ENCODE data around the gene TAPBPL.
"Not testable (repeated sequence)": the region's sequence is repeated elsewhere in the genome, so short reads cannot be mapped to it uniquely, and the experiment has no call there.

TAPBPL gene

DNA sequence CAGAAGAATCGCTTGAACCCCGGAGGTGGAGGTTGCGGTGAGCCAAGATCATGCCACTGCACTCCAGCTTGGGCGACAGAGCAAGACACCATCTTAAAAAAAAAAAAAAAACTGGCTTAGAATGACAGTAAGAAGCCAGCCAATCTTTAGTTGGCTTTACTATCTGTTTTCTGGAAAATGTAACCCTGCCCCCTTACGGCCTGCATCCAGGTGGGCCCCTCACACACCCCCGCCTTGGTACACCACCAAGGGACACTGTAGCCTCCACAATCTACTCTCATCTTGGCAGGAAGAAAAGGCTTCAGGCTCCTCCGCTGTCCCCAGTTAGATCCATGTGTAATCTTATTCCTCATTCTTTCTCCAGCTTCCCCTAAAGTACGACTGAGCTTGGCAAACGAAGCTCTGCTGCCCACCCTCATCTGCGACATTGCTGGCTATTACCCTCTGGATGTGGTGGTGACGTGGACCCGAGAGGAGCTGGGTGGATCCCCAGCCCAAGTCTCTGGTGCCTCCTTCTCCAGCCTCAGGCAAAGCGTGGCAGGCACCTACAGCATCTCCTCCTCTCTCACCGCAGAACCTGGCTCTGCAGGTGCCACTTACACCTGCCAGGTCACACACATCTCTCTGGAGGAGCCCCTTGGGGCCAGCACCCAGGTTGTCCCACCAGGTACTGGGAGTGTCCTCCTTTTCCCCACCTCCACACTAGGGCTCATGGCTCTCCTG lies 6.6 kb downstream of the TAPBPL start:
- H3K4me3 ChIP-seq (ENCODE audit: low read length): no peak overlapping the region
- peaks cover 18% of the 10 kb centered on the region for H3K36me3 ChIP-seq (ENCODE audit: control insufficient read depth, low read depth, low read length)
- H3K9ac ChIP-seq (ENCODE audit: low read length): no peak overlapping the region
- no peaks in the 10 kb centered on the region for H3K27me3 ChIP-seq (ENCODE audit: control insufficient read depth, insufficient read depth, low read length)
- H3K27ac ChIP-seq (ENCODE audit: low read length): no peak overlapping the region
- H3K4me1 ChIP-seq (ENCODE audit: control insufficient read depth, low read depth, low read length): no peaks in the 10 kb centered on the region
- H3K9me3 ChIP-seq (ENCODE audit: control insufficient read depth, low read depth, low read length): no peaks in the 10 kb centered on the region

DNA sequence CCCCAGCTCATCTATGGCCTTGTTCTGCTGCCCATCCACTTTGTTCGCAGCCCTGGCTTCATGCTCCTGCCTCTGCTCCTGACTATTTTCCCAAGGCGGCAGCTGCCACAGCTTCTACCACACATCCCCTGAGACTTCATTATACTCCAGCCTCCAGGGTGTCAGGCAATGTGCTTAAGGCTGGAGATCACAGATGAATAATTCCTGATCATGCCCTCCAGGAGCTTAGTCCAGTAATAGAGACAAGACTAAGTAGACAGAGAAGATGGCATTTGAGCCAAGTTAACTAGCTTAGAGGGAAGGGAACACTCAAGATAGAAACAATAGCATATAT lies 7.1 kb downstream of the TAPBPL start:
- no peaks in the 10 kb centered on the region for H3K9me3 ChIP-seq (ENCODE audit: control insufficient read depth, low read depth, low read length)
- no peak overlapping the region for H3K4me3 ChIP-seq (ENCODE audit: low read length)
- no peaks in the 10 kb centered on the region for H3K27me3 ChIP-seq (ENCODE audit: control insufficient read depth, insufficient read depth, low read length)
- no peaks in the 10 kb centered on the region for H3K4me1 ChIP-seq (ENCODE audit: control insufficient read depth, low read depth, low read length)
- peaks cover 22% of the 10 kb centered on the region for H3K36me3 ChIP-seq (ENCODE audit: control insufficient read depth, low read depth, low read length)
- H3K9ac ChIP-seq (ENCODE audit: low read length): no peak overlapping the region
- no peak overlapping the region for H3K27ac ChIP-seq (ENCODE audit: low read length)

DNA sequence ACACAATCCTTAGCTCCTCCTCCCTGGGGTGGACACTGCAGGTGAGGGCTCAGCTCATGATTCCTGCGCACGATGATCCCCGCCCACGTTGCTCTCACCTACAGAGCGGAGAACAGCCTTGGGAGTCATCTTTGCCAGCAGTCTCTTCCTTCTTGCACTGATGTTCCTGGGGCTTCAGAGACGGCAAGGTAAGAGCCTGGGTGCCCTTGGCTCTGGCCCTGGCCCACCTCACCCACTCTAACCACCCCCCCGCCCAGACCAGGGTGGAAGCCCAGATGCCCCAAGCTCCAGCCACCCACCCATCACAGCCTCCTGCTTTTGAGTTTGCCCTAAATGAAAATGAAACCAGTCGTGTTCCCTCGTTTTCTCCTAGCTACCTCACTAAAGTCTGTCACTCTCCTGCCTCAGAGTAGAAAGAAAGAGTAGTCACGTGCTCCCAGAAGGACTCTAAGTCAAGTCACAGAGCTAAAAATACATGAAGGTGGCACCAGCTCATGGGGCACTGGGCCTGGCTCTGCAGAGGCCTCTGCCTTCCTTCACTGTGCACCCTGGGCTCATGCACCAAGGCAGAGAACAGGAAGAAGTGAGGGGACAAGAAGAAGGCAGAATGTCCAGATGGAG lies 9.0 kb downstream of the TAPBPL start:
- Histone ChIP-seq H3K27ac (ENCODE audit: low read length) (no peak overlapping the region), H3K4me3 (ENCODE audit: low read length) (no peak overlapping the region), H3K9me3 (ENCODE audit: control insufficient read depth, low read depth, low read length) (no peaks in the 10 kb centered on the region), H3K9ac (ENCODE audit: low read length) (no peak overlapping the region), H3K36me3 (ENCODE audit: control insufficient read depth, low read depth, low read length) (peaks cover 32% of the 10 kb centered on the region), H3K4me1 (ENCODE audit: control insufficient read depth, low read depth, low read length) (no peaks in the 10 kb centered on the region), H3K27me3 (ENCODE audit: control insufficient read depth, insufficient read depth, low read length) (no peaks in the 10 kb centered on the region)

DNA sequence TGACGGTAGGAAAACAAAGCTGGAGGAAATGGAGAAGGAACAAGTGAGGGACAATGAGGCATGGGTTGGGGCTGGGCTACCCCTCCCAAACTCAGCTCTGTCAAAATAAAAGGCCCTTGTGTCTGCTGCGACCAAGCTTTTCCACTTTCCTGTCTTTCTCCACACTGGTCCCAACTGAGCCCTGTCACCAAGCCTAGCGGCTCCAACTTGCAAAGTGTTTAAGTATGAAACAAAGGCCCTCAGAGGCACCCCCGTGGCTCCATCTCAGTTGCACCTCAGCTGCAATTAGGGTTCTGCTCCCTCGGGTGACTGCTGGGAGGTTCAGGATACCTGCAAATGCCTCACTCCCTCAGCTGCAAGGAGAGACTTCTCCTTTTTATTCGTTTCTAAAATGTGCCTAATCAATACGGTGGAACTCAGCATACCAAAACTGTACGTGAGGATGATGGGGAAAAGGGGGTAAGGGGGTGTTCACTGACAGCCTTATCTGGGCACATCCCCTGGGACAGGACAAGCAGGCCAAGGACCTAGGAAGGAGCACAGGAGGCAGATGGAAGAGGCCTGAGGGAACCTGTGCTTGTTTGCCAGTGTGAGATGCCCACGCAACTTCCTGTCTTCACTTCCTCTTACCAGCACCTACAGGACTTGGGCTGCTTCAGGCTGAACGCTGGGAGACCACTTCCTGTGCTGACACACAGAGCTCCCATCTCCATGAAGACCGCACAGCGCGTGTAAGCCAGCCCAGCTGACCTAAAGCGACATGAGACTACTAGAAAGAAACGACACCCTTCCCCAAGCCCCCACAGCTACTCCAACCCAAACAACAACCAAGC lies 9.8 kb downstream of the TAPBPL start:
- H3K4me3 ChIP-seq (ENCODE audit: low read length): no peak overlapping the region
- no peaks in the 10 kb centered on the region for H3K27me3 ChIP-seq (ENCODE audit: control insufficient read depth, insufficient read depth, low read length)
- H3K9ac ChIP-seq (ENCODE audit: low read length): no peak overlapping the region
- H3K36me3 ChIP-seq (ENCODE audit: control insufficient read depth, low read depth, low read length): peaks cover 32% of the 10 kb centered on the region
- no peaks in the 10 kb centered on the region for H3K4me1 ChIP-seq (ENCODE audit: control insufficient read depth, low read depth, low read length)
- no peak overlapping the region for H3K27ac ChIP-seq (ENCODE audit: low read length)
- no peaks in the 10 kb centered on the region for H3K9me3 ChIP-seq (ENCODE audit: control insufficient read depth, low read depth, low read length)

GRCh38 chr12:6462234-6462995 lies 10.6 kb downstream of the TAPBPL start:
- H3K9ac ChIP-seq (ENCODE audit: low read length): no peak overlapping the region
- no peaks in the 10 kb centered on the region for H3K4me1 ChIP-seq (ENCODE audit: control insufficient read depth, low read depth, low read length)
- H3K9me3 ChIP-seq (ENCODE audit: control insufficient read depth, low read depth, low read length): no peaks in the 10 kb centered on the region
- H3K27ac ChIP-seq (ENCODE audit: low read length): no peak overlapping the region
- peaks cover 32% of the 10 kb centered on the region for H3K36me3 ChIP-seq (ENCODE audit: control insufficient read depth, low read depth, low read length)
- H3K4me3 ChIP-seq (ENCODE audit: low read length): no peak overlapping the region
- no peaks in the 10 kb centered on the region for H3K27me3 ChIP-seq (ENCODE audit: control insufficient read depth, insufficient read depth, low read length)

GRCh38 chr12:6463216-6463615 lies 11.4 kb downstream of the TAPBPL start:
- Histone ChIP-seq H3K36me3 (ENCODE audit: control insufficient read depth, low read depth, low read length) (peaks cover 32% of the 10 kb centered on the region), H3K27ac (ENCODE audit: low read length) (no peak overlapping the region), H3K27me3 (ENCODE audit: control insufficient read depth, insufficient read depth, low read length) (no peaks in the 10 kb centered on the region), H3K9ac (ENCODE audit: low read length) (no peak overlapping the region), H3K9me3 (ENCODE audit: control insufficient read depth, low read depth, low read length) (no peaks in the 10 kb centered on the region), H3K4me1 (ENCODE audit: control insufficient read depth, low read depth, low read length) (no peaks in the 10 kb centered on the region), H3K4me3 (ENCODE audit: low read length) (no peak overlapping the region)

GRCh38 chr12:6463858-6464257 lies 12.0 kb downstream of the TAPBPL start:
- H3K27me3 ChIP-seq (ENCODE audit: control insufficient read depth, insufficient read depth, low read length): no peaks in the 10 kb centered on the region
- H3K27ac ChIP-seq (ENCODE audit: low read length): no peak overlapping the region
- no peak overlapping the region for H3K9ac ChIP-seq (ENCODE audit: low read length)
- no peaks in the 10 kb centered on the region for H3K4me1 ChIP-seq (ENCODE audit: control insufficient read depth, low read depth, low read length)
- H3K36me3 ChIP-seq (ENCODE audit: control insufficient read depth, low read depth, low read length): peaks cover 32% of the 10 kb centered on the region
- H3K9me3 ChIP-seq (ENCODE audit: control insufficient read depth, low read depth, low read length): no peaks in the 10 kb centered on the region
- H3K4me3 ChIP-seq (ENCODE audit: low read length): no peak overlapping the region

DNA sequence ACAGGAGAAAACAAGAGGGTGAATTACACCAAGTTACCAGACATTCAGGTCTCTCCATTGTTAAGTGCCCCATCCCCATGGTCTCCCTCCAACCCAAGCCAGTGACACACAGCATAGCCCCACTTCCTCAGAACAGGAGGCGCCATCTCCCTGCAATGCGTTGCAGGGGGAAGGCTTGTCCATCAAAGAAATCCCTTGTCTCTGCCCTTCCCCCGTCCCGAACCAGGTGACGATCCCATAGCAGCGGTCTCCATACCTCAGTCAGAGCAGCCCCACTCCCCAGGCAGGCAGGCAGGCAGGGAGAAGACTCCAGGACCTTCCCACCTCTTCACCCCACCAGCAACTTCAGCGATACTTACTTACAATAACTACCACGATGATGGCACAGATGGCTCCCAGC lies 12.7 kb downstream of the TAPBPL start:
- Histone ChIP-seq H3K27ac (ENCODE audit: low read length) (no peak overlapping the region), H3K9ac (ENCODE audit: low read length) (no peak overlapping the region), H3K36me3 (ENCODE audit: control insufficient read depth, low read depth, low read length) (peaks cover 32% of the 10 kb centered on the region), H3K4me3 (ENCODE audit: low read length) (no peak overlapping the region), H3K27me3 (ENCODE audit: control insufficient read depth, insufficient read depth, low read length) (no peaks in the 10 kb centered on the region), H3K4me1 (ENCODE audit: control insufficient read depth, low read depth, low read length) (peaks cover under 1% of the 10 kb centered on the region), H3K9me3 (ENCODE audit: control insufficient read depth, low read depth, low read length) (no peaks in the 10 kb centered on the region)

- Histone ChIP-seq H3K4me1 (ENCODE audit: control insufficient read depth, low read depth, low read length) (peaks cover 5% of the 10 kb centered on the region), H3K36me3 (ENCODE audit: control insufficient read depth, low read depth, low read length) (peaks cover 31% of the 10 kb centered on the region), H3K9me3 (ENCODE audit: control insufficient read depth, low read depth, low read length) (no peaks in the 10 kb centered on the region), H3K27ac (ENCODE audit: low read length) (no peak overlapping the region), H3K4me3 (ENCODE audit: low read length) (no peak overlapping the region), H3K9ac (ENCODE audit: low read length) (no peak overlapping the region), H3K27me3 (ENCODE audit: control insufficient read depth, insufficient read depth, low read length) (no peaks in the 10 kb centered on the region)
Observed at GRCh38 chr12:6465467-6466183, 13.8 kb downstream of the TAPBPL start.

DNA sequence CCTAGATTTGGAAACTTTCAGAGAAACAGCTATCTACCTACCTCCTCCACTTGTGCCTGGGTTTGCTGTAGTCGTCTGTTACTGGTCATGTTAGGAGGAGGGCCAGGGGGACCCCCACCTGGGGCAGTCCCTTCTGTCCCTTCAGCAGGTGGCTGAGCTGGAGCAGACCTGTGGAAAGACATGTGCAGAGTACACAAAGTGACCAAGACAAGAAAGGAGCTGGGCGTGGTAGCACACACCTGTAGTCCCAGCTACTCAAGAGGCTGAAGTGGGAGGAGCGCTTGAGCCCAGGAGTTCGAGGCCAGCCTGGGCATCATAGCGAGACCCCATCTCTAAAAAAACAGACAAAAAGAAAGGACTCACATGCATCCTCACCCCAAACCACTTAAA lies 14.3 kb downstream of the TAPBPL start:
- Histone ChIP-seq H3K4me1 (ENCODE audit: control insufficient read depth, low read depth, low read length) (peaks cover 6% of the 10 kb centered on the region), H3K4me3 (ENCODE audit: low read length) (no peak overlapping the region), H3K27ac (ENCODE audit: low read length) (no peak overlapping the region), H3K27me3 (ENCODE audit: control insufficient read depth, insufficient read depth, low read length) (no peaks in the 10 kb centered on the region), H3K9me3 (ENCODE audit: control insufficient read depth, low read depth, low read length) (no peaks in the 10 kb centered on the region), H3K9ac (ENCODE audit: low read length) (no peak overlapping the region), H3K36me3 (ENCODE audit: control insufficient read depth, low read depth, low read length) (peaks cover 26% of the 10 kb centered on the region)

DNA sequence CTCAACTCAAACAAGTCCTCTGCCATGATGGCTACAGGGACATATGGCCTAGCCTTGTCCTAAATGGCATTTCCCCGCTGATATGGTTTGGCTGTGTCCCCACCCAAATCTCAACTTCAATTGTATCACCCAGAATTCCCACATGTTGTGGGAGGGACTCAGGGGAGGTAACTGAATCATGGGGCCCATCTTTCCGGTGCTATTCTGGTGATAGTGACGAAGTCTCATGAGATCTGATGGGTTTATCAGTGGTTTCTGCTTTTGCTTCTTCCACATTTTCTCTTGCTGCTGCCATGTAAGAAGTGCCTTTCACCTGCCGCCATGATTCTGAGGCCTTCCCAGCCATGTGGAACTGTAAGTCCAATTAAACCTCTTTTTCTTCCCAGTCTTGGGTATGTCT lies 14.9 kb downstream of the TAPBPL start:
- H3K4me1 ChIP-seq (ENCODE audit: control insufficient read depth, low read depth, low read length); H3K27me3 ChIP-seq (ENCODE audit: control insufficient read depth, insufficient read depth, low read length); H3K4me3 ChIP-seq (ENCODE audit: low read length); H3K27ac ChIP-seq (ENCODE audit: low read length); H3K9me3 ChIP-seq (ENCODE audit: control insufficient read depth, low read depth, low read length); H3K9ac ChIP-seq (ENCODE audit: low read length): not testable (repeated sequence)
- peaks cover 20% of the 10 kb centered on the region for H3K36me3 ChIP-seq (ENCODE audit: control insufficient read depth, low read depth, low read length)

Data from iPS-18a (cell line).